Renal pelvis (tissue), 4 donors: ENCODE data around the gene KLHDC8B. TPM values are rescaled to one million over a fixed set of nuclear protein-coding genes. Genes with fewer than 3 reads are reported as not detected.
A peak's percentile ranks its signal among the peaks of the same experiment; 100 is the strongest.

Experiments
- DNase-seq: peaks from one replicate; pipeline ENCODE4 v3.0.0-alpha.2; 2013
- polyA plus RNA-seq, 3 donors: library from polyadenylated mRNA; unstranded; fragments of 120-200 nt; gene quantifications; one replicate each; pipeline ENCODE4 v1.2.1, GENCODE V29; 2013; ENCODE audit not compliant: insufficient read length in 3 of 3

Gene KLHDC8B
- polyA plus RNA-seq, 3 donors = 43.7 to 45.0 (median 44.1) TPM

DNA sequence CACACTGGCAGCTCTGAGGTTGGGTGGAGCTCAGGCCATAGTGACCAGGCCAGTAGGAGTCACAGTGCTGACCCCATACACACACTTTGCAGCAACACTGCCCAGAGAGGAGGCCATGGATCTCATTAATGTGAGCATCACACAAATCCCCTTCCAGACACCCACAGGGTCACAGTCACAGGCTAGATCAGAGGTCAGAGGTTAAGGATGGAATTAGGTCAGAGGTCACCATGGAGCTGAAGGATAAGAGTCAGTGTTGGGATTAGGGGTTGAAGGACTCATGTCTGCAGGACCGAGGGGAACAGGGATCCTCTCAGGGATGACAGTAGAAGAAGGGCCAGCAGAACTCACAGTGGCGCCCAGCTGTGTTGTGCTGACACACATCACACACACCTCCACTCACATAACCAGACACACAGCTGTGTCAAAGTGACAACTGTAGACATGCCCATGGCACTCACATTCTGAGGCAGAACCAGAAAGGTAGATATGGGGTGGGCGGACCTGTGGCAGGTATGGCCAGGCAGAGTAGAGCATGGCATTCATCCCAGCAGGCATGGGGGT lies 18.0 kb upstream of the KLHDC8B start:
- no peak for DNase-seq

DNA sequence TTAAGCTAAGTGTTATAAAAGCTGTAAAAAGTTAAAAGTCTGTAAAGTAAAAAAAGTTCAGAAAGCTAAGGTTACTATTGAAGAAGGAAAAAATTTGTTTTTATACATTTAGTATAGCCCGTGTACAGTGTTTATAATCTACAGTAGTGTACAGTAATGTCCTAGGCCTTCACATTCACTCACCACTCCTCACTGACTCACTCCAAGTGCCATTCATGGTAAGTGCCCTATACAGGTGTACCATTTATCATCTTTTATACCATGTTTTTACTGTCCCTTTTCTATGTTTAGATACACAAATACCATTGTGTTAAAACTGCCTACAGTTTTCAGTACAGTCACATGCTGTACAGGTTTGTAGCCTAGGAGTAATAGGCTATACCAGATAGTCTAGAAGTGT lies 14.1 kb upstream of the KLHDC8B start:
- DNase-seq = no peak

- no peak for DNase-seq
Measured at GRCh38 chr3:49158103-49158709, 13.2 kb upstream of the KLHDC8B start.

DNA sequence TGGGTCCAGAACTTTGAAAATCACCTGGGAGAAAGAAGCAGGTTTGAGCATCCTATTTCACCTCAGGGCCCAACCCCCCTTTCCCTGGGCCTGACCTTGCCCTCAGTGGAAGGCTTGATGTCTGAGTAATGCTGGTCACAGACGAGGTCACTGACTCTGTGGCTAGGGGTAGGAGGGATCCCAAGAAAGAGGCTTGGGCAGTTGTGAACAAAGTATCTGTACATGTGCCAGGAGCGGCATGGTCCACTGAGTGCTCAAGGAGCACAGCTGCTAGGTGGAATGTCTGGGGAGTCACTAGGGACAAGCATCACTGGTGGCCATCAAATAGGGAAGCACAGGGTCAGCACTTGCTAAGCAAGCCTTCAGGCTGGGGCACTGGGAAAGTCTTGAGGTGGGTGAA lies 12.6 kb upstream of the KLHDC8B start:
- DNase-seq = no peak

DNA sequence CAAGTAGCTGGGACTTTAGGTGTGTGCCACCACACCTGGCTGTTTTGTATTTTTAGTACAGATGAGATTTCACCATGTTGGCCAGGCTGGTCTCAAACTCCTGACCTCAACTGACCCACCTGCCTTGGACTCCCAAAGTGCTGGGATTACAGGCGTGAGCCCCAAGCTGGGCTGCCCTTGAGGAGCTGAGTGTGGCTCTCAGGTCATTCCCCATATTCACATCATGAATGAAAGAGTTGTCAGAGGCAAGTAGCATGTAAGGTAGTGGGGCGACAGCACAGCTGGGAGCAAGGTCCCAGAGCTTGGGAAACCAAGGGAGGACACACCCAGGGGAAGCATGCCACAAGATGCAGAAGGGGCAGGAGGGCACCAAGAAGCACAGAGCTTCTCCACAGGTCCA lies 10.2 kb upstream of the KLHDC8B start:
- no peak for DNase-seq

DNA sequence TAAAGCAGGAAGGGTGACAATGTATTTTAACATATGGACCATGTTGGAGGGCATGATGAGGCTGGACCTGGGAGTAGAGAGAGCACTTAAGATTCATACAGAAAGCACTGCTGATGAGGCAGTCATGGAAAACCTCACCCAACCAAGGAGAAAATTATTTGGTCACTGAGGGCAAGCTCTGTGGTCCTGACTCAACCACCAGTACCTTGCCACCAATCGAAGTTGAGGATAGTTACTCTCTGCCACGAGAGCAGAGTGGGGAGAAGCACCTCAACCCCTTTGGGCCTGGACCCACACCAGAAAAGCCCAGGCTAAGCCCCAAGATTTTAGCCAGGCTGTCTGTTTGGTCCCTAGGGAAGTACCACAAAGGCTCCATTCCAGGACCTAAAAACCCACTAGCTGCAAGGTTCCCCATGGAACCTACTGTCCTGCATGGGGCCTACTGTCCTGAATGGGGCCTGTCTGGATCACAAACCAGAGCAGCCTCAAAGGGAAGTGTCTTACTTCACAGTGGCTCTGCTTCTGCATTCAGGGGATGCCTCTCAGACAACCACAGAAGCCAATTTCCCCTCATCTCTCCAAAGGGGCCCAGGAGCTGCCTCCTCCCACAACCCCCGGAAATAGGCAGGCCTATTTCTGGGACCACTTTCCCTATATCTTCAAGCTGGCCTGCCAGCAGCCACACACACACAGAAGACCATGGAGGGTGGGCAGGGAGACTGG lies 9.4 kb upstream of the KLHDC8B start:
- no peak for DNase-seq

- DNase-seq = no peak
Measured at GRCh38 chr3:49162751-49163419, 8.5 kb upstream of the KLHDC8B start.

GRCh38 chr3:49163609-49164008 lies 7.8 kb upstream of the KLHDC8B start:
- DNase-seq = no peak

DNA sequence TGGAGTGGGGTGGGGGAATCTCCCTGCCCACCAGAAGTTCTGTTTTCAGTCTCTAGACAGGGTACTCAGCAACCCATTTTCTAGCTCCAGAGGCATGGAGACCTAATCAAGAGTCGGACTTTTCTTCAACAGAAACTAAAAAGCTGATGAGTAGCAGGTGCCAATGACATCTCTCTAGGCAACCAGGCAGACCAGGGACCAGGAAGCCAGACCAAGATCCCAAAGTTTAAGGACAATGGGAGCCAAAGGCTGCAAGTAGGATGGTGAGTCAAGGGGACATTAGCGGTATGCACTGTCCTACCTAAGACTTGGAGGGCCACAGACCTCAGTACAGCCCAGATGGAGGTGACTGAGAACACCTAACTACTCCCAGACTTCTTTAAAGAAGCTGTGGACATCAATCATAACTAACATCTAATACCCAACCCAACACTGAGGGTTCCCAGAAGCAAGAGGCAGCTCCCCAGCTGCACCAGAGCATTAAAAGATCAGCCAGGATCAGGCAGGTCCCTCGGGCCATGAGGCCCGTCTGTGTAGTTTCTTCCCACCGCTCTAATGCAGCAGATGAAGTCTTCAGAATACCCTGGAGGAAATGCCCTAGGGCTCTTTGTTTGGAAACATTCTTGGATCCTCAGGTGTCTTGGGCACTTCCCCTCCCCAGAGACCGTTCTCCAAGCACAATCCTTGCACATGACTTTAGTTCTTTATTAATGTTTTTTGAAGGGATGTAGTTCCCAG lies 6.2 kb upstream of the KLHDC8B start:
- DNase-seq = no peak

- DNase-seq = peak; percentile 75
Measured at GRCh38 chr3:49165771-49166751, 5.3 kb upstream of the KLHDC8B start, which contains the start of gene CCDC71. CCDC71 (minus strand) TSS chr3:49166331; CDS start chr3:49164208, 2,123 bp downstream.

DNA sequence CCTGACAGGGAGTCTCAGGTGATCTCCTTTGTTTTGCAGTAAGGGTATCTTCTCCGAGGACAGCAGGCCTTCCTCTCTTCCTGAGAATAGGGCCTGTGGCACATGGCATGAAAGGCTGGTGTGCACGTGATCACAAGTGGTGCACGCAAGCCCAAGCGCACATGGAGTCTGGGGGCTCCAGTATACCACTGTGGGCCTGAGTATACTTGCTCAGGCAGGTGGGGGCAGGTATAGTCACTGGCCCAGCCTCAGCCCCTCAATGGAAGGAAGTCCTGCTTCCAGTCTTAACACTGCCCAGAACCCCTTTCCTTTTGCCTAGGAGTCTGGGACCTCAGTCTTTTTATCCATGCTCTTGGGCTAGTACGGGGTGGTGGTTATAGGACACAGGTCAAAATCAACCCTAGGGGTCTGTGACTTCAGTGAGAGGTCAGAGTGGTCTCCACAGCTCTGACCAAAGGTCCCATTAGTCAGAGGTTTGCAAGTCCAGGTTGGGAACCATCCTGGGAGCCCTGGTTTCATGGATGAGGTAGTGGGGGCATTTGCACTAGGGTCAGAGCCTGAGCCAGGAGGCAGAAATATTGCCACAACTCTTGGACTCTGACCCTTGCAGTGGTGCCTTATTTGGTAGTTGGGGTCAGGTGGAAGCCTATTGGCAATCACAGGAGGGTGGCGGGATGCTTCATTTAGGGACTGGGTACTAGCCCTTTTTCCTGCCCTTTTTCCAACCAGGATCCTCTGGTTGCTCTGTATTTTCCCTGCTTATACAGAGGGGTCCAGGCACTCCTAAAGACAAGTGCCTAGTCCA lies 4.4 kb upstream of the KLHDC8B start:
- no peak for DNase-seq

DNA sequence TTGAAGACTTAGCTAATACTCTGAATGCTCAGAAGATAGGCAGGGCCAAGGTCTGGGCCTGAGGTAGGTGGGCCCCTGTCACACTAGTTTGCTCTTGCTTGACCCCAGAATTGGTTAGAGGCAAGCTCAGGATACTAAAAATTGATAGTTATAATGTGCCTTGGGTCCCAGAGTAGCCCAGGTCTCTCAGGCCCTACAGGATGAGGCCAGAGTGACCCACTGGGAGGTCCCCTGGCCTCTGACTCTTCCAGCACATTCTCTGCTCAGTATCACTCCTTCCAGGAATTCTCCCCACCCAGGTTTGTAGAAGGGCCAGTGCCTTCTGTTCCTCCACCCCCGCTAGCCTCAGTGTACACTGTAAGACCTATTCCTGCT lies 667 bp upstream of the KLHDC8B start:
- DNase-seq = no peak

- DNase-seq = no peak
Measured at GRCh38 chr3:49171775-49172500, 540 bp downstream of the KLHDC8B start.

- no peak for DNase-seq
Measured at GRCh38 chr3:49172551-49173041, 1.2 kb downstream of the KLHDC8B start.

- peak; percentile 80 for DNase-seq
Measured at GRCh38 chr3:49173116-49173791, 1.9 kb downstream of the KLHDC8B start.

DNA sequence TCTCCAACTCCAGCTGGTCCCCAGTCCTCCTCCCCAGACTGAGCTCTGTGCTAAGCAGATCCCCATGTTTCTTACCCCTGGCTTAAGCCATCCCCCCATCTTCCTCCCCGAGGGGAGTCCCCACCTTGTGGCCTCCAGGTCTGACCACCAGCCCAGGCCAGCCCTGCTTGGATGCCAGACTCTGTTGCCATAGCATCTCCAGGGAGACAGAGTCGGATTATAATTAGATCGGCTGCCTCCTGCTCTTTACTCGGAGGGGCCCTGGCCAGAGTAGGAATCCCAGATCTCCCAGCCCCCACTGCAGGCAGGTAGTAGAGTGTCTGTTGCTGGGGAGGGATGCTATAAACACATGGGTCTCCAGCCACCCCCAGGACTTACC lies 2.4 kb downstream of the KLHDC8B start:
- DNase-seq = no peak

DNA sequence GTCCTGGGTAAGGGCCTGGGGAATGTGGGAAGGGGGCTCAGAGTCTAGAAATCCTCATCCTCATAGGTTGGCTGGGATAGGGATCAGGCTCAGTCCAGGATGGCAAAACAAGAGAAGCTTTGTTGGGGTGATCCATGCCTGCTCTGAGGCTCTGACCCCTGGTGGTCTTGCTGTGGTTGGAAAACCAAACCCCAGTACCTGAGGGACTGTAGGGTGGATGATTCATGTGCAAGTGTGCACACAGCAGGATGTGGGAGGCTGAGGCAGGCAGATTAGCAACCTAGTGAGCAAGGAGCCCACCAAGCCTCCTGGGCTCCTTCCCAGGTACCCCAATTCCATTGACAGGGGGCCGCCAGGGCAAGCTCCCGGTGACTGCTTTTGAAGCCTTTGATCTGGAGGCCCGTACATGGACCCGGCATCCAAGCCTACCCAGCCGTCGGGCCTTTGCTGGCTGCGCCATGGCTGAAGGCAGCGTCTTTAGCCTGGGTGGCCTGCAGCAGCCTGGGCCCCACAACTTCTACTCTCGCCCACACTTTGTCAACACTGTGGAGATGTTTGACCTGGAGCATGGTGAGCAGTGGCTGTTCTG lies 3.1 kb downstream of the KLHDC8B start:
- no peak for DNase-seq

- no peak for DNase-seq
Measured at GRCh38 chr3:49175530-49175929, 4.1 kb downstream of the KLHDC8B start.
